K562 (cell line): ENCODE measurements around the gene RGL4. TPM values are rescaled to one million over a fixed set of nuclear protein-coding genes. Genes with fewer than 3 reads are reported as not detected.

Source experiments
- CBFA2T2 ChIP-seq: fragments of 450-650 bp; conservative IDR thresholded peaks from 2 replicates; pipeline ENCODE4 v1.6.1; 2017; ENCODE audit warnings: mild to moderate bottlenecking
- CBFA2T3 ChIP-seq: fragments of 450-650 bp; IDR thresholded peaks from 2 replicates; pipeline ENCODE4 v1.6.1; 2017
- DPF2 ChIP-seq: fragments of 450-650 bp; IDR thresholded peaks from 2 replicates; pipeline ENCODE4 v1.6.1; 2016
- ERF ChIP-seq: fragments of 450-650 bp; formaldehyde crosslinking; IDR thresholded peaks from 2 replicates; pipeline ENCODE4 v1.4.0; 2020; ENCODE audit warnings: mild to moderate bottlenecking, mixed read lengths
- GTF2B ChIP-seq: IDR thresholded peaks from 2 replicates; pipeline ENCODE4 v1.6.1; 2011; ENCODE audit not compliant: insufficient read length; ENCODE audit errors: extremely low read depth
- KLF16 ChIP-seq: IDR thresholded peaks from 2 replicates; pipeline ENCODE4 v1.6.1; 2016; ENCODE audit warnings: antibody characterized with exemption
- L3MBTL2 ChIP-seq: fragments of 450-650 bp; IDR thresholded peaks from 2 replicates; pipeline ENCODE4 v1.6.1; 2016; ENCODE audit warnings: mild to moderate bottlenecking, moderate library complexity
- LARP7 ChIP-seq: fragments of 450-650 bp; IDR thresholded peaks from 2 replicates; pipeline ENCODE4 v1.6.1; 2016
- STAT6 ChIP-seq: sonication (generic); formaldehyde crosslinking; IDR thresholded peaks from 2 replicates; pipeline ENCODE4 v1.8.1; 2023; ENCODE audit warnings: mild to moderate bottlenecking, missing genetic modification reagents
- TAL1 ChIP-seq: fragments of 450-650 bp; IDR thresholded peaks from 2 replicates; pipeline ENCODE4 v1.6.1; 2016; ENCODE audit warnings: mild to moderate bottlenecking
- TFAP4 ChIP-seq: sonication (generic); formaldehyde crosslinking; IDR thresholded peaks from 2 replicates; pipeline ENCODE4 v1.8.0; 2022; ENCODE audit warnings: missing genetic modification reagents, mild to moderate bottlenecking, moderate library complexity, borderline replicate concordance
- TRIM24 ChIP-seq, 2 experiments: fragments of 450-650 bp; IDR thresholded peaks; 2 replicates each; pipeline ENCODE4 v1.6.1; 2016
- ZBTB7A ChIP-seq: IDR thresholded peaks from 2 replicates; pipeline ENCODE4 v1.6.1; 2011; ENCODE audit warnings: low read depth, mild to moderate bottlenecking, low read length, moderate library complexity, borderline replicate concordance; ENCODE audit not compliant: control insufficient read depth
- polyA plus RNA-seq, 8 experiments: library from polyadenylated mRNA; depleted of rRNA in 4 of 8; stranded (reverse) in 5 of 8; unstranded in 3 of 8; fragments of >200 nt; fragmentation: Nextera tagmentation in 2 of 8; fragmentation: Illumina TruSeq in 1 of 8; extraction: Ambion mirVana in 2 of 8; extraction: Trizol in 1 of 8; gene quantifications; 2 replicates each; pipeline versions ENCODE4 v1.2.1 to v1.2.3, GENCODE V29; 2011 to 2014; ENCODE audit warnings: inconsistent platforms in 1 of 8, missing spikeins in 1 of 8
- total RNA-seq, 7 experiments: library from RNA; depleted of rRNA in 6 of 7; stranded (reverse); fragments of >200 nt in 6 of 7; fragmentation: Illumina TruSeq in 2 of 7; extraction: Trizol in 2 of 7; gene quantifications; 2 replicates each; pipeline versions ENCODE4 v1.2.1 to v1.2.3, GENCODE V29; 2011 to 2021; ENCODE audit warnings: low replicate concordance in 1 of 7
- TF ChIP-seq, protein P1 (sequence below), 2 experiments: IDR thresholded peaks; 2 replicates each; pipeline ENCODE4 v1.6.1; 2012; ENCODE audit warnings: improper control_type of control experiment in 2 of 2, low read depth in 2 of 2, low read length in 2 of 2, borderline replicate concordance in 1 of 2

Gene RGL4
- total and polyA plus RNA-seq, 9 of the 15 experiments (the other 6 are each of a cell fraction or from before 2014, with no cell fraction given): not detected

GRCh38 chr22:23684561-23685031, 6.2 kb upstream of the RGL4 start (continued):
- TF ChIP-seq CBFA2T3 (peak; percentile 88), LARP7 (no peak), TRIM24 (IDR thresholded peaks at IDR 0.05) (peak; percentile 28 to 32; a peak in 1 of 4 replicates), ZBTB7A (peak; percentile 38; the same call in 1 of the 2 replicates), TFAP4 (CRISPR knock-in tag) (peak; percentile 74; the same call in 1 of the 2 replicates), STAT6 (CRISPR knock-in tag) (no peak), L3MBTL2 (peak; percentile 83), ERF (CRISPR knock-in tag) (no peak), KLF16 (peak; percentile 34; the same call in 1 of the 2 replicates), GTF2B (no peak), CBFA2T2 (peak; percentile 71), DPF2 (peak; percentile 54; the same call in 1 of the 2 replicates), TAL1 (peak; percentile 67)
- TF ChIP-seq, protein P1, sequence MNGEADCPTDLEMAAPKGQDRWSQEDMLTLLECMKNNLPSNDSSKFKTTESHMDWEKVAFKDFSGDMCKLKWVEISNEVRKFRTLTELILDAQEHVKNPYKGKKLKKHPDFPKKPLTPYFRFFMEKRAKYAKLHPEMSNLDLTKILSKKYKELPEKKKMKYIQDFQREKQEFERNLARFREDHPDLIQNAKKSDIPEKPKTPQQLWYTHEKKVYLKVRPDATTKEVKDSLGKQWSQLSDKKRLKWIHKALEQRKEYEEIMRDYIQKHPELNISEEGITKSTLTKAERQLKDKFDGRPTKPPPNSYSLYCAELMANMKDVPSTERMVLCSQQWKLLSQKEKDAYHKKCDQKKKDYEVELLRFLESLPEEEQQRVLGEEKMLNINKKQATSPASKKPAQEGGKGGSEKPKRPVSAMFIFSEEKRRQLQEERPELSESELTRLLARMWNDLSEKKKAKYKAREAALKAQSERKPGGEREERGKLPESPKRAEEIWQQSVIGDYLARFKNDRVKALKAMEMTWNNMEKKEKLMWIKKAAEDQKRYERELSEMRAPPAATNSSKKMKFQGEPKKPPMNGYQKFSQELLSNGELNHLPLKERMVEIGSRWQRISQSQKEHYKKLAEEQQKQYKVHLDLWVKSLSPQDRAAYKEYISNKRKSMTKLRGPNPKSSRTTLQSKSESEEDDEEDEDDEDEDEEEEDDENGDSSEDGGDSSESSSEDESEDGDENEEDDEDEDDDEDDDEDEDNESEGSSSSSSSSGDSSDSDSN (IDR thresholded peaks at IDR 0.05; ENCODE audit: borderline replicate concordance in 1 of 2, low read depth in 2 of 2, low read length in 2 of 2): no peak
